Adrenal gland (tissue), 5 donors: ENCODE results near the gene PLD1.

ENCODE experiments used
- CTCF ChIP-seq, 6 experiments: fragments of 450-650 bp in 4 of 6; fragments of 200-600 bp in 2 of 6; sonication (generic) in 1 of 6; IDR thresholded peaks; 1 replicate in 5 of 6; 2 replicates in 1 of 6; pipeline versions ENCODE4 v1.5.1 to v1.8.0; 2016 to 2021; ENCODE audit warnings: antibody characterized with exemption in 6 of 6, mild to moderate bottlenecking in 2 of 6, moderate library complexity in 1 of 6
- POLR2A ChIP-seq, 2 donors: fragments of 450-650 bp; IDR thresholded peaks; one replicate each; pipeline ENCODE4 v1.6.1; 2017; ENCODE audit warnings: antibody characterized with exemption in 2 of 2, mild to moderate bottlenecking in 2 of 2, moderate library complexity in 1 of 2
- donor health status: DM: no; HTN: no; CAD: no.

- TF ChIP-seq CTCF (IDR thresholded peaks at IDR 0.05) (no peak), POLR2A (IDR thresholded peaks at IDR 0.05) (no peak)
Observed at GRCh38 chr3:171691485-171691884, 118.8 kb downstream of the PLD1 start.
